Activated T-cell treated with anti-CD3 and anti-CD28 coated beads, Interleukin-2, amount 50 U/mL, for 1 hour (primary cell): Measurements from ENCODE around the gene TBC1D3I.

Experiments
- DNase-seq: peaks from one replicate; pipeline ENCODE4 v3.0.0-alpha.2; 2020

TBC1D3I gene

GRCh38 chr17:36205637-36206485 is 58.5 kb downstream of the TBC1D3I start:
- no peak for DNase-seq

- no peak for DNase-seq
These were observed 59.5 kb downstream of the TBC1D3I start for GRCh38 chr17:36204724-36205500.
